ENCODE measurements around the gene UBXN1.
"Not testable (repeated sequence)": the region's sequence is repeated elsewhere in the genome, so short reads cannot be mapped to it uniquely, and the experiment has no call there.

UBXN1 gene

GRCh38 chr11:62708392-62708791 lies 29.5 kb upstream of the UBXN1 start:
- DNase-seq (ENCODE audit: low read depth in 2 of 2): no peak

GRCh38 chr11:62707277-62707861 lies 28.5 kb upstream of the UBXN1 start, which contains the start of the genes BSCL2 and GNG3:
Gene BSCL2, minus strand, starts transcription at chr11:62707424. Its CDS starts 229 bp downstream, at chr11:62707195.
Gene GNG3, plus strand, starts transcription at chr11:62707676. Its CDS starts 620 bp downstream, at chr11:62708296.
- DNase-seq (ENCODE audit: low read depth in 2 of 2): no peak

- DNase-seq (ENCODE audit: low read depth in 2 of 2): no peak
These were observed 28.0 kb upstream of the UBXN1 start for GRCh38 chr11:62706850-62707247.

GRCh38 chr11:62705880-62706849 lies 27.3 kb upstream of the UBXN1 start:
- peak; percentile 90 to 94 for DNase-seq (ENCODE audit: low read depth in 2 of 2)

- no peak for DNase-seq (ENCODE audit: low read depth in 2 of 2)
These were observed 26.5 kb upstream of the UBXN1 start for GRCh38 chr11:62705413-62705812.

GRCh38 chr11:62703921-62704320 lies 25.0 kb upstream of the UBXN1 start:
- DNase-seq (ENCODE audit: low read depth in 2 of 2): not testable (repeated sequence)

GRCh38 chr11:62702246-62702645 lies 23.4 kb upstream of the UBXN1 start:
- DNase-seq (ENCODE audit: low read depth in 2 of 2): no peak

- DNase-seq (ENCODE audit: low read depth in 2 of 2): peak in 1 of 2 donors; percentile 73
These were observed 15.7 kb upstream of the UBXN1 start for GRCh38 chr11:62694455-62695167.

GRCh38 chr11:62693624-62694023 lies 14.8 kb upstream of the UBXN1 start:
- DNase-seq (ENCODE audit: low read depth in 2 of 2): not testable (repeated sequence)

- DNase-seq (ENCODE audit: low read depth in 2 of 2): no peak
These were observed 10.7 kb upstream of the UBXN1 start, which contains the start of gene LRRN4CL for GRCh38 chr11:62689421-62690183. Gene LRRN4CL, minus strand, starts transcription at chr11:62689530. Its CDS starts 1,022 bp downstream, at chr11:62688508.

- no peak for DNase-seq (ENCODE audit: low read depth in 2 of 2)
These were observed 9.6 kb upstream of the UBXN1 start for GRCh38 chr11:62688491-62688890.

GRCh38 chr11:62687508-62688396 lies 8.9 kb upstream of the UBXN1 start:
- DNase-seq (ENCODE audit: low read depth in 2 of 2): no peak

GRCh38 chr11:62682518-62682917 lies 3.6 kb upstream of the UBXN1 start:
- no peak for DNase-seq (ENCODE audit: low read depth in 2 of 2)

GRCh38 chr11:62680825-62681240 lies 2.0 kb upstream of the UBXN1 start:
- no peak for DNase-seq (ENCODE audit: low read depth in 2 of 2)

GRCh38 chr11:62678433-62678769 lies 472 bp downstream of the UBXN1 start:
- no peak for DNase-seq (ENCODE audit: low read depth in 2 of 2)

- DNase-seq (ENCODE audit: low read depth in 2 of 2): no peak
These were observed 1.2 kb downstream of the UBXN1 start for GRCh38 chr11:62677714-62678113.

- DNase-seq (ENCODE audit: low read depth in 2 of 2): no peak
These were observed 1.7 kb downstream of the UBXN1 start for GRCh38 chr11:62677156-62677555.

- no peak for DNase-seq (ENCODE audit: low read depth in 2 of 2)
These were observed 2.2 kb downstream of the UBXN1 start for GRCh38 chr11:62676698-62677097.

- not testable (repeated sequence) for DNase-seq (ENCODE audit: low read depth in 2 of 2)
These were observed 3.5 kb downstream of the UBXN1 start for GRCh38 chr11:62675415-62675814.

- DNase-seq (ENCODE audit: low read depth in 2 of 2): no peak
These were observed 5.7 kb downstream of the UBXN1 start for GRCh38 chr11:62673196-62673525.
